CD14-positive monocyte (primary cell): ENCODE results near the gene LY6G5B. TPM values are rescaled to one million over a fixed set of nuclear protein-coding genes. Genes with fewer than 3 reads are reported as not detected.

ENCODE experiments used
- DNase-seq, 3 donors: peaks; one replicate each; pipeline ENCODE4 v3.0.0-alpha.2; 2011 to 2022
- H2AFZ ChIP-seq: 2 replicates; pipeline ENCODE4 v1.6.0; 2012; ENCODE audit warnings: mild to moderate bottlenecking, low read depth, low read length, inconsistent platforms; ENCODE audit not compliant: insufficient read depth, poor library complexity, severe bottlenecking
- H3K27ac ChIP-seq, 2 donors: 1 replicate in 1 of 2; 2 replicates in 1 of 2; pipeline ENCODE4 v1.5.1; 2012 to 2013; ENCODE audit warnings: low read length in 2 of 2, control low read depth in 1 of 2, inconsistent platforms in 1 of 2, low read depth in 1 of 2, mild to moderate bottlenecking in 1 of 2
- H3K27me3 ChIP-seq, 2 donors: one replicate each; pipeline versions ENCODE4 v1.6.0 to v1.6.1; 2011 to 2013; ENCODE audit warnings: low read length in 2 of 2; ENCODE audit not compliant: control insufficient read depth in 2 of 2, insufficient read depth in 2 of 2
- H3K36me3 ChIP-seq, 2 donors: replicated peaks in 1 of 2; 1 replicate in 1 of 2; 2 replicates in 1 of 2; pipeline versions ENCODE4 v1.5.1 to v1.6.1; 2012 to 2013; ENCODE audit warnings: low read length in 2 of 2, control low read depth in 1 of 2, inconsistent platforms in 1 of 2, mild to moderate bottlenecking in 1 of 2; ENCODE audit not compliant: insufficient read depth in 2 of 2, control insufficient read depth in 1 of 2
- H3K4me1 ChIP-seq, 2 donors: 1 replicate in 1 of 2; 2 replicates in 1 of 2; pipeline versions ENCODE4 v1.5.1 to v1.6.1; 2012 to 2013; ENCODE audit warnings: low read length in 2 of 2, control low read depth in 1 of 2, inconsistent platforms in 1 of 2, mild to moderate bottlenecking in 1 of 2, moderate library complexity in 1 of 2; ENCODE audit not compliant: insufficient read depth in 2 of 2, control insufficient read depth in 1 of 2
- H3K4me2 ChIP-seq: replicated peaks from 2 replicates; pipeline ENCODE3; 2012; ENCODE audit warnings: low read length, moderate library complexity, mild to moderate bottlenecking; ENCODE audit not compliant: poor library complexity, severe bottlenecking; ENCODE audit errors: extremely low read depth
- H3K4me3 ChIP-seq, 3 experiments: fragments of 200-600 bp in 1 of 3; sonication (generic) in 1 of 3; replicated peaks in 1 of 3; 1 replicate in 2 of 3; 2 replicates in 1 of 3; pipeline ENCODE4 v1.5.1; 2011 to 2013; ENCODE audit warnings: low read length in 3 of 3, mild to moderate bottlenecking in 3 of 3, control low read depth in 2 of 3, low read depth in 2 of 3, inconsistent platforms in 1 of 3, moderate library complexity in 1 of 3
- H3K79me2 ChIP-seq: 2 replicates; pipeline ENCODE4 v1.6.0; 2012; ENCODE audit warnings: mild to moderate bottlenecking, control low read depth, inconsistent platforms, low read length, moderate library complexity; ENCODE audit not compliant: insufficient read depth
- H3K9ac ChIP-seq: 2 replicates; pipeline ENCODE4 v1.6.0; 2017; ENCODE audit warnings: low read length, mild to moderate bottlenecking; ENCODE audit not compliant: insufficient read depth, poor library complexity, severe bottlenecking
- H3K9me3 ChIP-seq, 2 donors: replicated peaks in 1 of 2; 1 replicate in 1 of 2; 2 replicates in 1 of 2; pipeline versions ENCODE4 v1.5.1 to v1.6.1; 2012 to 2013; ENCODE audit warnings: low read length in 2 of 2, control low read depth in 1 of 2; ENCODE audit not compliant: control insufficient read depth in 1 of 2, insufficient read depth in 1 of 2
- H4K20me1 ChIP-seq: 2 replicates; pipeline ENCODE4 v1.6.0; 2012; ENCODE audit warnings: mild to moderate bottlenecking, low read length, control low read depth, moderate library complexity; ENCODE audit not compliant: insufficient read depth
- H3K27ac Mint-ChIP-seq, 7 donors: one replicate each; pipeline ENCODE4 v1.8.0; 2020; ENCODE audit warnings: mild to moderate bottlenecking in 7 of 7, mixed read lengths in 7 of 7, moderate library complexity in 6 of 7, inconsistent platforms in 2 of 7
- H3K27me3 Mint-ChIP-seq, 3 donors: one replicate each; pipeline ENCODE4 v1.8.0; 2021 to 2022; ENCODE audit warnings: low read depth in 3 of 3, mild to moderate bottlenecking in 3 of 3, mixed read lengths in 3 of 3, moderate library complexity in 3 of 3, inconsistent platforms in 1 of 3
- H3K36me3 Mint-ChIP-seq, 2 donors: one replicate each; pipeline ENCODE4 v1.8.0; 2020; ENCODE audit warnings: mixed read lengths in 2 of 2, inconsistent platforms in 1 of 2, mild to moderate bottlenecking in 1 of 2
- H3K4me1 Mint-ChIP-seq: one replicate; pipeline ENCODE4 v1.8.0; 2020; ENCODE audit warnings: mild to moderate bottlenecking, mixed read lengths
- H3K4me3 Mint-ChIP-seq, 2 donors: one replicate each; pipeline ENCODE4 v1.8.0; 2020; ENCODE audit warnings: mild to moderate bottlenecking in 2 of 2, mixed read lengths in 2 of 2, moderate library complexity in 1 of 2
- H3K9me3 Mint-ChIP-seq, 7 donors: one replicate each; pipeline ENCODE4 v1.8.0; 2020 to 2022; ENCODE audit warnings: mixed read lengths in 7 of 7, mild to moderate bottlenecking in 6 of 7, moderate library complexity in 6 of 7, inconsistent platforms in 2 of 7
- CTCF ChIP-seq: fragments of 200-600 bp; IDR thresholded peaks from one replicate; pipeline ENCODE4 v1.8.0; 2022; ENCODE audit warnings: antibody characterized with exemption, mild to moderate bottlenecking
- WGBS: methylation state at CpG from one replicate; pipeline ENCODE4 v1.1.5; 2013; ENCODE audit warnings: missing lambda C conversion rate; ENCODE audit not compliant: insufficient coverage; 5-methylcytosine and 5-hydroxymethylcytosine counted together
- intact Hi-C, 2 donors: fragments of 100-400 bp; cut with micrococcal nuclease; formaldehyde crosslinking; loops; one replicate each; pipeline versions ENCODE4 v1.15.0 to v1.15.1; 2023
- polyA plus RNA-seq, 3 donors: library from polyadenylated mRNA; depleted of rRNA in 1 of 3; unstranded in 2 of 3; stranded (reverse) in 1 of 3; fragments of 300-500 nt in 2 of 3; fragments of >200 nt in 1 of 3; fragmentation: Illumina TruSeq in 2 of 3; gene quantifications; 1 replicate in 2 of 3; 2 replicates in 1 of 3; pipeline ENCODE4 v1.2.3, GENCODE V29; 2012 to 2021

Gene LY6G5B
- polyA plus RNA-seq, 3 donors: 0.17 to 55.1 TPM; not detected in 1

- no peaks in the 10 kb centered on the region for H3K9me3 ChIP-seq
- Mint-ChIP-seq H3K4me3 (no peak overlapping the region), H3K4me1 (no peaks in the 10 kb centered on the region), H3K27me3 (peaks cover 0 to 3% (median 0%) of the 10 kb centered on the region in 3 donors), H3K9me3 (no peaks in the 10 kb centered on the region), H3K27ac (peak overlapping the region in 1 of 7 donors; percentile 11), H3K36me3 (peaks cover 94 to 99% of the 10 kb centered on the region in 2 donors)
- intact Hi-C loops: no loop called here
- H3K27ac ChIP-seq: no peak overlapping the region
- H3K27me3 ChIP-seq: no peaks in the 10 kb centered on the region
- no peak overlapping the region for H2AFZ ChIP-seq
- H3K79me2 ChIP-seq: peaks cover 47% of the 10 kb centered on the region
- H3K4me3 ChIP-seq: no peak overlapping the region
- no peak overlapping the region for H3K4me2 ChIP-seq
- WGBS: 85% methylated on average over 4 of the region's 16 CpGs
- H4K20me1 ChIP-seq: peaks cover 86% of the 10 kb centered on the region
- H3K9ac ChIP-seq: no peak overlapping the region
- DNase-seq: no peak
- no peak for TF ChIP-seq CTCF
- H3K36me3 ChIP-seq: peaks cover 97 to 100% of the 10 kb centered on the region in 2 donors
- H3K4me1 ChIP-seq: no peaks in the 10 kb centered on the region
Observed at GRCh38 chr6:31631209-31631608, 38.6 kb upstream of the LY6G5B start.

GRCh38 chr6:31631681-31632278 is 38.0 kb upstream of the LY6G5B start:
- Histone ChIP-seq H3K4me2 (no peak overlapping the region), H3K9me3 (no peaks in the 10 kb centered on the region), H3K4me1 (no peaks in the 10 kb centered on the region), H3K9ac (no peak overlapping the region), H4K20me1 (peaks cover 89% of the 10 kb centered on the region), H3K36me3 (peaks cover 97 to 100% of the 10 kb centered on the region in 2 donors), H3K27me3 (no peaks in the 10 kb centered on the region), H3K27ac (no peak overlapping the region), H3K4me3 (no peak overlapping the region), H2AFZ (no peak overlapping the region), H3K79me2 (peaks cover 41% of the 10 kb centered on the region)
- Mint-ChIP-seq H3K4me1 (no peaks in the 10 kb centered on the region), H3K9me3 (no peaks in the 10 kb centered on the region), H3K36me3 (peaks cover 94 to 99% of the 10 kb centered on the region in 2 donors), H3K27ac (no peak overlapping the region), H3K27me3 (peaks cover 0 to 3% (median 0%) of the 10 kb centered on the region in 3 donors), H3K4me3 (no peak overlapping the region)
- WGBS: 93% methylated on average over 18 of the region's 32 CpGs
- DNase-seq: no peak
- intact Hi-C loops: no loop called here
- TF ChIP-seq CTCF: no peak
